BJ (cell line): Measurements from ENCODE around the gene OPTN. TPM values are rescaled to one million over a fixed set of nuclear protein-coding genes. Genes with fewer than 3 reads are reported as not detected.

ENCODE experiments used
- CTCF ChIA-PET: fragments of 350-600 bp; formaldehyde crosslinking; extraction: SDS; loops from one replicate; lab custom pipeline; 2021; ENCODE audit warnings: antibody characterized with exemption, inconsistent platforms; lab: Yijun Ruan, JAX
- POLR2A ChIA-PET: fragments of 300-600 bp; sonication (Branson Sonifier 250); formaldehyde crosslinking; extraction: SDS; loops from one replicate; lab custom pipeline; 2021; ENCODE audit warnings: antibody characterized with exemption; lab: Charles Lee
- DNase-seq: peaks from one replicate; pipeline ENCODE4 v3.0.0-alpha.2; 2011; ENCODE audit warnings: low read depth
- H3K27me3 ChIP-seq: 2 replicates; pipeline ENCODE4 v1.6.0; 2011; ENCODE audit warnings: low read length; ENCODE audit not compliant: control insufficient read depth, insufficient read depth
- H3K36me3 ChIP-seq: 2 replicates; pipeline ENCODE4 v1.5.1; 2011; ENCODE audit warnings: low read length; ENCODE audit not compliant: control insufficient read depth, insufficient read depth
- H3K4me3 ChIP-seq: 2 replicates; pipeline ENCODE4 v1.5.1; 2011; ENCODE audit warnings: low read depth, mild to moderate bottlenecking, control low read depth, low read length
- CTCF ChIP-seq: IDR thresholded peaks from 2 replicates; pipeline ENCODE4 v1.5.1; 2011; ENCODE audit warnings: low read depth, mild to moderate bottlenecking, control low read depth, inconsistent platforms, low read length, moderate library complexity; ENCODE audit not compliant: insufficient read depth
- polyA plus RNA-seq: library from polyadenylated mRNA; depleted of rRNA; stranded (reverse); fragments of >200 nt; gene quantifications from 2 replicates; pipeline ENCODE4 v1.2.3, GENCODE V29; 2011

OPTN gene
- polyA plus RNA-seq, 1 experiment: 58.0 TPM

GRCh38 chr10:13161857-13162271, 61.9 kb downstream of the OPTN start:
- CTCF ChIA-PET: interaction anchor here (0.6 to 3.8 kb wide), 21 partner anchors 9 to 188 kb away, joined by 3 to 29 read pairs (median 4); no protein-coding TSS in a partner anchor
- no peaks in the 10 kb centered on the region for H3K36me3 ChIP-seq
- no peak for TF ChIP-seq CTCF
- DNase-seq: no peak
- H3K4me3 ChIP-seq: peak overlapping the region; percentile 69
- H3K27me3 ChIP-seq: no peaks in the 10 kb centered on the region
- POLR2A ChIA-PET: no interaction called here

- ChIA-PET CTCF (interaction anchor here (0.8 kb wide), 1 partner anchor 139 kb away, joined by 6 read pairs; no protein-coding TSS in a partner anchor), POLR2A (no interaction called here)
- Histone ChIP-seq H3K4me3 (no peak overlapping the region), H3K27me3 (no peaks in the 10 kb centered on the region), H3K36me3 (no peaks in the 10 kb centered on the region)
- DNase-seq: no peak
- TF ChIP-seq CTCF: no peak
Observed at GRCh38 chr10:13163859-13164258, 63.9 kb downstream of the OPTN start.

- ChIA-PET CTCF (no interaction called here), POLR2A (no interaction called here)
- Histone ChIP-seq H3K36me3 (no peaks in the 10 kb centered on the region), H3K27me3 (no peaks in the 10 kb centered on the region), H3K4me3 (no peak overlapping the region)
- no peak for DNase-seq
- no peak for TF ChIP-seq CTCF
Observed at GRCh38 chr10:13165177-13165576, 65.2 kb downstream of the OPTN start.

- CTCF ChIA-PET: no interaction called here
- Histone ChIP-seq H3K4me3 (no peak overlapping the region), H3K27me3 (no peaks in the 10 kb centered on the region), H3K36me3 (no peaks in the 10 kb centered on the region)
- POLR2A ChIA-PET: no interaction called here
- TF ChIP-seq CTCF: no peak
- no peak for DNase-seq
Observed at GRCh38 chr10:13167568-13167967, 67.6 kb downstream of the OPTN start.

GRCh38 chr10:13168781-13169180, 68.8 kb downstream of the OPTN start:
- Histone ChIP-seq H3K4me3 (no peak overlapping the region), H3K36me3 (no peaks in the 10 kb centered on the region), H3K27me3 (no peaks in the 10 kb centered on the region)
- no peak for TF ChIP-seq CTCF
- ChIA-PET CTCF (no interaction called here), POLR2A (no interaction called here)
- DNase-seq: no peak
